ENCODE results near the gene SCOC.

- TF ChIP-seq CTCF (IDR thresholded peaks at IDR 0.05; ENCODE audit: insufficient read depth, low read length, poor library complexity, severe bottlenecking) (no peak), EZH2phosphoT487 (conservative IDR thresholded peaks at IDR 0.05; ENCODE audit: low read length) (no peak)
These were observed 14.6 kb downstream of the SCOC start for GRCh38 chr4:140388015-140388414.

All from SU-DHL-6 (cell line).